Measurements from ENCODE around the gene EEF1AKMT4.
"Not testable (repeated sequence)": the region's sequence is repeated elsewhere in the genome, so short reads cannot be mapped to it uniquely, and the experiment has no call there.

EEF1AKMT4 gene

GRCh38 chr3:184261270-184261853 is 11.9 kb downstream of the EEF1AKMT4 start, which contains the start of gene CAMK2N2:
Gene CAMK2N2 (minus strand): TSS chr3:184261553. CDS start chr3:184261285, 268 bp downstream.
- peak; percentile 82 for DNase-seq

GRCh38 chr3:184261854-184262763 is 12.6 kb downstream of the EEF1AKMT4 start:
- DNase-seq: peak; percentile 12

DNA sequence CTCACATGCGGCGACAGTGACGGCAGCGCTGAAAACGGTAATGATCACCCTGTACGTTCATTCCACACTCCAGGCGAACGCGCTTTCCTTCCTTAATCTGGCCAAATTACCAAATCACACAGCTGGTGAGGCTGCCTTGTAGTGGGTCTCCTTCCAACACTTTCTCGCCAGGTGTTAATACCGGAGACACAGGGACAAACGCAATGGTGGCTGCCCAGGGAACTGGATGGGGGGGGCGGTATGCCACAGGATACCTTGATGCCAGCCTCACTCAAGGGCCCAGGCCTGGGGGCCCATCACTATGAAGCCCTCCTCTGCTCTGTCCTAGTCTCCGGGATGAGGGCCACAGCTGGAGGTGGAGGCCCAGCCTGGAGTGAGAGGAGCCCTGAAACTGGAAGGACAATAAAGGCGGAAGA is 13.3 kb downstream of the EEF1AKMT4 start:
- no peak for DNase-seq

GRCh38 chr3:184267249-184267648 is 17.8 kb downstream of the EEF1AKMT4 start:
- DNase-seq: not testable (repeated sequence)

- no peak for DNase-seq
Observed at GRCh38 chr3:184272269-184272668, 22.8 kb downstream of the EEF1AKMT4 start.

GRCh38 chr3:184275381-184275701 is 25.9 kb downstream of the EEF1AKMT4 start:
- DNase-seq: no peak

GRCh38 chr3:184275961-184276910 is 26.8 kb downstream of the EEF1AKMT4 start, which contains the start of gene ECE2:
Gene ECE2 (plus strand): TSS chr3:184276022. CDS start chr3:184276154, 132 bp downstream.
- DNase-seq: no peak

- DNase-seq: no peak
Observed at GRCh38 chr3:184277366-184277765, 27.9 kb downstream of the EEF1AKMT4 start.

DNA sequence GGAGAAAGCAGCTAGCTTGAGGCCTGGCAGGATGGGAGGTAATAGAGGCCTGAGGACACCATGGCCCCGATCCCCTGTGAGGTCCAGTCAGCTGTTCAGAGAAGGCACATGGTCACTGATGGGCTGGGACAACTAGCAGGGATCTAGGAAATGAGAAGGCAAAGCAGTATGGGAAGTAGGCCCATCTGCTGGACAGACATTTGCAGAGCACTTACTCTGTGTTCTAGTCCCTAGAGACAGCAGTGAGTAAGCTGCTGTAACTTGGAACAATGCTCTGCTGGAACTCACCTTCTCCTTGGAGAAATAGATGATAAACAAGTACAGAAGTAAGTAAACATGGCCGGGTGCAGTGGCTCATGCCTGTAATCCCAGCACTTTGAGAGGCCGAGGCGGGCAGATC is 33.5 kb downstream of the EEF1AKMT4 start:
- DNase-seq: no peak

GRCh38 chr3:184283681-184284080 is 34.2 kb downstream of the EEF1AKMT4 start:
- DNase-seq: no peak

GRCh38 chr3:184284696-184285095 is 35.2 kb downstream of the EEF1AKMT4 start:
- DNase-seq: peak; percentile 58

DNA sequence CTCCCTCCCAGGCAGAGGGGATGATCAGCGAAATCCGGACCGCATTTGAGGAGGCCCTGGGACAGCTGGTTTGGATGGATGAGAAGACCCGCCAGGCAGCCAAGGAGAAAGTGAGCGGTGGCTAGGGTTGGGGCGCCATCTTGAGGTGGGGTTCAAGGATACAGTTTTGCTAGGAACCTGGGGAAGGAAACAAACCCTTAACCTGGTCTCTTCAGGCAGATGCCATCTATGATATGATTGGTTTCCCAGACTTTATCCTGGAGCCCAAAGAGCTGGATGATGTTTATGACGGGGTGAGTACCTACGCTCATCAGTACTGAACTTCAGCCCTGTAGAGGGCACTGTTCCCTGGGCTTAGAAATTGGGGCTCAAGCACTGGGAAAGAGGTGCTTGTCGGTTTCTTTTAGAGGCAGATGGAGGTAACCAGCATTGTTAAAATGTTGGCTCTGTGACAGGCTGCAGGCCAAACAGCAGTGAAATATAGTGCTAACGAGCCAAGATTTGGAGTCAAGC is 40.0 kb downstream of the EEF1AKMT4 start:
- DNase-seq: peak; percentile 26

- DNase-seq: no peak
Observed at GRCh38 chr3:184290331-184290730, 40.9 kb downstream of the EEF1AKMT4 start.

- no peak for DNase-seq
Observed at GRCh38 chr3:184291044-184291737, 41.7 kb downstream of the EEF1AKMT4 start.

DNA sequence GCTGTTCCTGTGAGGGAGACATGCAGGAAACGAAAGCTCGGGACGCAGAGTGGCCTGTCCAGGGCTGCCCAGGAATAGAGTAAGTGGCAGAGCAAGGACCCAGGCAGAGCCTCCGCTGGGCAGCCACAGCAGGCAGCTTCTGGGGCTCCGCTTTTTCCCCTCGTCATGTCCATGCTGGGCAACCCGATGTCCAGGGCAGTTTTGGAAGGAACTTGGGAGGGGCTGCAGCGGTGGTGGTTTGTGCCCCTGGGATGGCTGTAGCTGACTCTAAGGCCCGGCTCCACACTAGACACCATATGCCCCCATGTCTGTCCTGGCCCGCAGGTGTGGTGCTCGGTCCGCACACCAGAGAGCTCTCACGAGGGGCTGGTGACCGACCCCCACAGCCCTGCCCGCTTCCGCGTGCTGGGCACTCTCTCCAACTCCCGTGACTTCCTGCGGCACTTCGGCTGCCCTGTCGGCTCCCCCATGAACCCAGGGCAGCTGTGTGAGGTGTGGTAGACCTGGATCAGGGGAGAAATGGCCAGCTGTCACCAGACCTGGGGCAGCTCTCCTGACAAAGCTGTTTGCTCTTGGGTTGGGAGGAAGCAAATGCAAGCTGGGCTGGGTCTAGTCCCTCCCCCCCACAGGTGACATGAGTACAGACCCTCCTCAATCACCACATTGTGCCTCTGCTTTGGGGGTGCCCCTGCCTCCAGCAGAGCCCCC is 42.4 kb downstream of the EEF1AKMT4 start:
- no peak for DNase-seq

DNA sequence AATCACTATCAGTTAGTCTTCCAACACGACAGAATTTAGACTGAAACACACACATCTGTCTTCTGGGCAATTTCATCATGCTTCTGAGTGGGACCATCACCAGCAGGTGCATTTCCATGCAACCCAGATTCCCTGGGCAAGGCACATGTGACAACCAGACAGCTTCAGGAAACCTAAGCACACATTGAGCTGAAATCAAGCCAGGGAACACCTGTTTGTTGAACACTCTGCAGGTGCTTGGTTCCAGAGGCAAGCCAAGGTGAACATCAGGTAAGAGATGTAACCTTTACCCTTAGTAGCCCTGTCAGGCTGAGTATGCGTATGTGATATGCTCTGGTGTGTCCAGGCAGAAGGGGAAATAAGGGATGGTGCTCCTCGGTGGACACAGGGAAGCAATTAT is 46.3 kb downstream of the EEF1AKMT4 start:
- DNase-seq: no peak

- no peak for DNase-seq
Observed at GRCh38 chr3:184296616-184297015, 47.1 kb downstream of the EEF1AKMT4 start.

DNA sequence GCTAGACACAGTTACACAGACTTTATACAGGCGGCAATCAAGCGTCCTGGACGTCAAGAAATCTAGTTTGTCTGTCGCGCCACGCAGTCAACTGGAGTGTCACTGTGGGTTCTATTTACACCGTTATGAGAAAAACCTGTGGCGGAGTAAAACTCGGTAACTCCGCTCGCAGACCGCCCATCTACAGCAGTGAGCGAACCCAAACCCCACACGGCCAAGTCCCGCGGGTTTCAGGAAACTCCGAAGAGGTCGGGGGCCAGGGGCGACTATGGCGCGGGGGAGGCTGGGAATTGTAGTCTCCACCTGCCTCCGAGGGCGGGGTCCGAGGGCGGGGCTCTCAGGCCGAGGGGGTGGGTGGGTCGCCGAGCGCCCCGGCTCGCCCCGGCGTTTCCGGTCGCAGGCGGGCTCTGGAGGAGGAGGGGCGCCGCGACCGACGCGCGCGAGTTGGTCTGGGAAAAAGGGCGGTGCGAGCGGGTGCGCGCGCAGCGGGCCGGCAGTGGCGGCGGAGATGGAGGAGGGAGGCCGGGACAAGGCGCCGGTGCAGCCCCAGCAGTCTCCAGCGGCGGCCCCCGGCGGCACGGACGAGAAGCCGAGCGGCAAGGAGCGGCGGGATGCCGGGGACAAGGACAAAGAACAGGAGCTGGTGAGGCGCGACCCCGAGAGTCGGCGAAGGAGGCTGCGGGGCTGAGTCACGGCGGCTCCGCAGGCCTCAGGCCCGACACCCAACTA is 49.5 kb downstream of the EEF1AKMT4 start, which contains the start of gene PSMD2:
Gene PSMD2, plus strand, starts transcription at position 483 of the 729 bp plus-strand sequence. Its CDS starts 26 bp downstream, at position 509.
- peak; percentile 93 for DNase-seq

DNA sequence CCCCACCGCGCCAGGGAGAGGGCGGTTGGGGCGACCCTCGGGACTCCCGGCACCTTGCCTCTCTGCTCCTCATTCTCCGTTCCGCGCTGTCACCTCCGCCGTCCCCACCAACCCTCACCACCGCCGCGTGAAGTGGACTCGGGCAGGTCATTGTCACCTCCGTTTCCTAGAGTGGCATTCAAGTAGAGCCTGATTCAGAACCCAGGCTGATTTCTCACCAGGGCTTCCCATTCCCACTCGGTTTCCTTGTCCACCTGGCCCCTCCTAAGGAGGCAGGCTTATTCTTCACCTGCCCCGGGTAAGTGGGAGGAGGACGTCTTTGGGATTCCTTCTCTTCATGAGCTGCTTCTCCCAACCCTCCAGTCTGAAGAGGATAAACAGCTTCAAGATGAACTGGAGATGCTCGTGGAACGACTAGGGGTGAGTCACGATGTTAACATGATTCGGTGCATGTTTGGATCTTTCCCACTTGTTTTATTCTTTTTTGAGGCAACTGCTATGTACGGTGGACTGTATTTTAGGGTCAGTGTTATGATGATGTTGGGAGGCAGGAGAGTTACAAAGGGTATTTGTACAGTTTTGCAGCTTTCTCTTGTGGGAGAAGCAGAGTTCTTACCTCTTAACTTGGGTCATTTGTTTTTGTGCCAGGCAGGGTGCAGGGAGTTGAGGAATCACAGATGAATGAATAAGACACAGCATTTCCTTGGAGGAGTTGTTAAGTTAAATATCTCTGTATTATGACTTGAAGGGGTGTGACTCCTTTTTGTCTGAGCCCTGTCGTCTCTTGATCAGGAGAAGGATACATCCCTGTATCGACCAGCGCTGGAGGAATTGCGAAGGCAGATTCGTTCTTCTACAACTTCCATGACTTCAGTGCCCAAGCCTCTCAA is 50.3 kb downstream of the EEF1AKMT4 start:
- DNase-seq: no peak

- peak; percentile 70 for DNase-seq
Observed at GRCh38 chr3:184300378-184300720, 50.9 kb downstream of the EEF1AKMT4 start.
